Mesendoderm (in vitro differentiated cells): ENCODE results near the gene ABCB8.
A peak's percentile ranks its signal among the peaks of the same experiment; 100 is the strongest.
"Not testable (repeated sequence)": the region's sequence is repeated elsewhere in the genome, so short reads cannot be mapped to it uniquely, and the experiment has no call there.

Source experiments
- DNase-seq: peaks from one replicate; pipeline ENCODE4 v3.0.0; 2013
- H2AK5ac ChIP-seq: 2 replicates; pipeline ENCODE4 v1.6.1; 2013; ENCODE audit warnings: low read length, inconsistent platforms
- H2BK120ac ChIP-seq: 2 replicates; pipeline ENCODE4 v1.6.1; 2013; ENCODE audit warnings: low read depth, mild to moderate bottlenecking, low read length, moderate library complexity, mixed read lengths
- H2BK15ac ChIP-seq: replicated peaks from 2 replicates; pipeline ENCODE4 v1.6.1; 2013; ENCODE audit warnings: low read depth, mild to moderate bottlenecking, moderate library complexity
- H2BK5ac ChIP-seq: 2 replicates; pipeline ENCODE4 v1.6.1; 2013; ENCODE audit warnings: low read length, inconsistent platforms
- H3K18ac ChIP-seq: 2 replicates; pipeline ENCODE4 v1.6.1; 2013; ENCODE audit warnings: mild to moderate bottlenecking, low read length, mixed read lengths
- H3K23ac ChIP-seq: one replicate; pipeline ENCODE4 v1.6.1; 2013; ENCODE audit warnings: low read length
- H3K27ac ChIP-seq: 2 replicates; pipeline ENCODE4 v1.5.1; 2013; ENCODE audit warnings: low read depth, mild to moderate bottlenecking, inconsistent platforms, low read length, moderate library complexity
- H3K27me3 ChIP-seq: 2 replicates; pipeline ENCODE4 v1.6.1; 2013; ENCODE audit warnings: low read length, control low read depth, mild to moderate bottlenecking, inconsistent platforms; ENCODE audit not compliant: insufficient read depth, poor library complexity
- H3K36me3 ChIP-seq: 2 replicates; pipeline ENCODE4 v1.6.1; 2013; ENCODE audit warnings: low read length, inconsistent platforms; ENCODE audit not compliant: control insufficient read depth, insufficient read depth
- H3K4ac ChIP-seq: one replicate; pipeline ENCODE4 v1.6.1; 2013; ENCODE audit warnings: low read depth, mild to moderate bottlenecking, low read length, moderate library complexity
- H3K4me1 ChIP-seq: 2 replicates; pipeline ENCODE4 v1.6.1; 2013; ENCODE audit warnings: low read depth, low read length, inconsistent platforms; ENCODE audit not compliant: control insufficient read depth
- H3K4me2 ChIP-seq: 2 replicates; pipeline ENCODE4 v1.6.1; 2013; ENCODE audit warnings: low read length
- H3K4me3 ChIP-seq: 2 replicates; pipeline ENCODE4 v1.5.1; 2013; ENCODE audit warnings: mild to moderate bottlenecking, low read length
- H3K56ac ChIP-seq: one replicate; pipeline ENCODE4 v1.6.1; 2013; ENCODE audit warnings: low read length
- H3K79me1 ChIP-seq: 2 replicates; pipeline ENCODE4 v1.6.1; 2013; ENCODE audit warnings: low read length, inconsistent platforms
- H3K79me2 ChIP-seq: 2 replicates; pipeline ENCODE4 v1.6.1; 2013; ENCODE audit warnings: mild to moderate bottlenecking, low read length; ENCODE audit not compliant: control insufficient read depth, insufficient read depth
- H3K9ac ChIP-seq: 2 replicates; pipeline ENCODE4 v1.6.1; 2013; ENCODE audit warnings: low read length, inconsistent platforms
- H4K5ac ChIP-seq: one replicate; pipeline ENCODE4 v1.6.1; 2013; ENCODE audit warnings: low read length
- H4K8ac ChIP-seq: one replicate; pipeline ENCODE4 v1.6.1; 2013; ENCODE audit warnings: low read depth, mild to moderate bottlenecking, control low read depth, low read length, moderate library complexity
- WGBS: extraction: QIAGEN DNeasy Blood & Tissue Kit; methylation state at CpG from one replicate; pipeline ENCODE4 v1.1.7; 2013; ENCODE audit warnings: low lambda C conversion rate, missing lambda C conversion rate; ENCODE audit not compliant: insufficient coverage; ENCODE audit errors: extremely low coverage; 5-methylcytosine and 5-hydroxymethylcytosine counted together

The ABCB8 gene

DNA sequence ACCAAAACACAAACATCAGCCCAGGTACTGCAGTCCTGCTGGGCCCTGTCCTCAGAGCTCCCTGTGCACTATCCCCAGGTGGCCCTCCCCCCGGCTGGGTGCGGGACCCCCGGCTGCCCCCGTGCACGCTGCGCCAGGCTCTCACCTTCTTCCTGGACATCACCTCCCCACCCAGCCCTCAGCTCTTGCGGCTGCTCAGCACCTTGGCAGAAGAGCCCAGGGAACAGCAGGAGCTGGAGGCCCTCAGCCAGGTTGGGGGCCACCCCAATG, 18.3 kb upstream of the ABCB8 start:
- no peak overlapping the region for H2BK120ac ChIP-seq
- no peak overlapping the region for H3K4me3 ChIP-seq
- H2BK15ac ChIP-seq: no peak overlapping the region
- no peak overlapping the region for H3K4me2 ChIP-seq
- no peak overlapping the region for H4K5ac ChIP-seq
- peak overlapping the region; percentile 11 for H3K18ac ChIP-seq
- no peak overlapping the region for H3K4ac ChIP-seq
- H3K27ac ChIP-seq: no peak overlapping the region
- no peak for DNase-seq
- peak overlapping the region; percentile 6 for H2BK5ac ChIP-seq
- no peaks in the 10 kb centered on the region for H3K79me1 ChIP-seq
- H3K36me3 ChIP-seq: no peaks in the 10 kb centered on the region
- no peaks in the 10 kb centered on the region for H3K27me3 ChIP-seq
- no peak overlapping the region for H4K8ac ChIP-seq
- no CpG with 5 or more reads among the region's 7 CpGs for WGBS
- peak overlapping the region; percentile 89 for H3K56ac ChIP-seq
- H3K9ac ChIP-seq: peak overlapping the region; percentile 13
- H3K79me2 ChIP-seq: no peaks in the 10 kb centered on the region
- no peak overlapping the region for H3K23ac ChIP-seq
- H3K4me1 ChIP-seq: peaks cover 17% of the 10 kb centered on the region
- H2AK5ac ChIP-seq: no peak overlapping the region

DNA sequence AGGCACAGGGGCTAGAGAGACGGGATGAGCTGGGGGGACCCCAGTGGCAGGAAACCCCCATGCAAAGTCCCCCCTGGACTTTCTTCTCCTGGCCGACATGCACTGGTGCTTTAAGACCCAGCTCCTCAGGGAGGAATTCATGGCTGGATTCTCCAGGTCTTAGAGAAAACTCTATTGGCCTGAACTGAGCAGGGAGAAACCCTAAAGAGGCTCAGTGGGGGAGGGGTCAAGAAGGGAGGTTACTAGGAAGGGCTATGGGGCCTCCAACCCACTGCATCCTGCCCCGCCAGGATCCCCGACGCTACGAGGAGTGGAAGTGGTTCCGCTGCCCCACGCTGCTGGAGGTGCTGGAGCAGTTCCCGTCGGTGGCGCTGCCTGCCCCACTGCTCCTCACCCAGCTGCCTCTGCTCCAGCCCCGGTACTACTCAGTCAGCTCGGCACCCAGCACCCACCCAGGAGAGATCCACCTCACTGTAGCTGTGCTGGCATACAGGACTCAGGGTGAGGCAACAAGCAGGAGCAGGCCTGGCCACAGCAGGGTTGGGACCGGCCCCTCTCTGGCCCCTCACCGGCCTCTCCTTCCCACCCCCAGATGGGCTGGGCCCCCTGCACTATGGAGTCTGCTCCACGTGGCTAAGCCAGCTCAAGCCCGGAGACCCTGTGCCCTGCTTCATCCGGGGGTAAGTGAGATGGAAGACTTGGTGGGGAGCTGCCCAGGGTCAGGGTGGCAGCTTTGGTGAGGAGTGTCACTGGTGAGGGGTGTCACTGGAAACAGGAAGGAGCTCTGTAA, 17.7 kb upstream of the ABCB8 start:
- Histone ChIP-seq H2BK5ac (peak overlapping the region; percentile 78), H3K79me1 (no peaks in the 10 kb centered on the region), H2BK15ac (no peak overlapping the region), H3K79me2 (no peaks in the 10 kb centered on the region), H3K56ac (peak overlapping the region; percentile 89), H3K4me2 (peak overlapping the region; percentile 17), H2AK5ac (peak overlapping the region; percentile 40), H3K4me3 (no peak overlapping the region), H3K9ac (peak overlapping the region; percentile 68), H3K27ac (no peak overlapping the region), H3K36me3 (no peaks in the 10 kb centered on the region), H4K5ac (no peak overlapping the region), H3K4me1 (peaks cover 17% of the 10 kb centered on the region), H4K8ac (peak overlapping the region; percentile 58), H2BK120ac (no peak overlapping the region), H3K18ac (peak overlapping the region; percentile 52), H3K23ac (no peak overlapping the region), H3K4ac (peak overlapping the region; percentile 25), H3K27me3 (no peaks in the 10 kb centered on the region)
- DNase-seq: peak; percentile 85
- no CpG with 5 or more reads among the region's 18 CpGs for WGBS

DNA sequence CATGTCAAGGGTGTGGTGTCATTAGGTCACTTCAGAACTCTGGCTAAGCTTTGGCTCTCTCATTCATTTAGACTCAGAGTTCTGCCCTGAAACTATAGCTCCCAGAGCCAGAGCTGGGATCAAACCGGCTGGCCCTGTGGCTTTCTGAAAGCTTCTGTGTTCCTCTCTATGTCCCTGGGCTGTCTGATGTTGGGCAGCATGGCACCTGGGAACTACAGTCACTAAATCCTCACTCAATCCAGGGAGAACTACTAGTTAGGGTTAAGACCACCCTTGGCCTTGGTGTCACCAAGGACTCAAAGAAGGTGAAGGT, 17.2 kb upstream of the ABCB8 start:
- H3K9ac ChIP-seq: no peak overlapping the region
- WGBS: no CpG with 5 or more reads among the region's 1 CpG

DNA sequence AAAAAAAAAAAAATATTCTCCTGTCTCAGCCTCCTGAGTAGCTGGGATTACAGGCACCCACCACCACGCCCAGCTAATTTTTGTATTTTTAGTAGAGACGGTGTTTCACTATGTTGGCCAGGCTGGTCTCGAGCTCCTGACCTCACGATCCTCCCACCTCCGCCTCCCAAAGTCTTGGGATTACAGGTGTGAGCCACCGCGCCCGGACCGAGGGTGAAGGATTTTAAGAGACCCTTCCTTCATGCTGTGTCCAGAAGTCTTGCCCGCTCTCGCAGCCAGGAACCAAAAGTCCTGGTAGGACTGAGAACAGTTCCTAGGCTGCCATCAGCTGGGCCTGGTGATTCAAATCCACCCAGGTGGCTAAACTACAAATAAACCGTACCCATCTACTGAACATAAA, 16.6 kb upstream of the ABCB8 start:
- not testable (repeated sequence) for H3K4me3 ChIP-seq, H3K79me1 ChIP-seq, H2BK15ac ChIP-seq, H2BK5ac ChIP-seq, H3K4me2 ChIP-seq, H3K18ac ChIP-seq, H3K4ac ChIP-seq, H3K27ac ChIP-seq, H3K9ac ChIP-seq, H3K79me2 ChIP-seq, H2BK120ac ChIP-seq, H3K56ac ChIP-seq, DNase-seq, H4K5ac ChIP-seq, H3K36me3 ChIP-seq, H3K27me3 ChIP-seq, H2AK5ac ChIP-seq, H3K23ac ChIP-seq, H4K8ac ChIP-seq
- peaks cover 17% of the 10 kb centered on the region for H3K4me1 ChIP-seq
- no CpG with 5 or more reads among the region's 12 CpGs for WGBS

More for the DNA sequence above, 17.2 kb upstream of the ABCB8 start:
- H2BK5ac ChIP-seq: no peak overlapping the region
- H3K4me2 ChIP-seq: no peak overlapping the region
- H2AK5ac ChIP-seq: no peak overlapping the region
- no peak overlapping the region for H3K4ac ChIP-seq
- H2BK120ac ChIP-seq: no peak overlapping the region
- no peak overlapping the region for H2BK15ac ChIP-seq
- H3K56ac ChIP-seq: peak overlapping the region; percentile 89
- no peaks in the 10 kb centered on the region for H3K27me3 ChIP-seq
- no peak overlapping the region for H3K27ac ChIP-seq
- no peak overlapping the region for H4K8ac ChIP-seq
- H3K23ac ChIP-seq: no peak overlapping the region
- no peak overlapping the region for H4K5ac ChIP-seq
- H3K79me1 ChIP-seq: no peaks in the 10 kb centered on the region
- no peaks in the 10 kb centered on the region for H3K79me2 ChIP-seq
- H3K18ac ChIP-seq: no peak overlapping the region
- DNase-seq: no peak
- peaks cover 17% of the 10 kb centered on the region for H3K4me1 ChIP-seq
- no peak overlapping the region for H3K4me3 ChIP-seq
- H3K36me3 ChIP-seq: no peaks in the 10 kb centered on the region

DNA sequence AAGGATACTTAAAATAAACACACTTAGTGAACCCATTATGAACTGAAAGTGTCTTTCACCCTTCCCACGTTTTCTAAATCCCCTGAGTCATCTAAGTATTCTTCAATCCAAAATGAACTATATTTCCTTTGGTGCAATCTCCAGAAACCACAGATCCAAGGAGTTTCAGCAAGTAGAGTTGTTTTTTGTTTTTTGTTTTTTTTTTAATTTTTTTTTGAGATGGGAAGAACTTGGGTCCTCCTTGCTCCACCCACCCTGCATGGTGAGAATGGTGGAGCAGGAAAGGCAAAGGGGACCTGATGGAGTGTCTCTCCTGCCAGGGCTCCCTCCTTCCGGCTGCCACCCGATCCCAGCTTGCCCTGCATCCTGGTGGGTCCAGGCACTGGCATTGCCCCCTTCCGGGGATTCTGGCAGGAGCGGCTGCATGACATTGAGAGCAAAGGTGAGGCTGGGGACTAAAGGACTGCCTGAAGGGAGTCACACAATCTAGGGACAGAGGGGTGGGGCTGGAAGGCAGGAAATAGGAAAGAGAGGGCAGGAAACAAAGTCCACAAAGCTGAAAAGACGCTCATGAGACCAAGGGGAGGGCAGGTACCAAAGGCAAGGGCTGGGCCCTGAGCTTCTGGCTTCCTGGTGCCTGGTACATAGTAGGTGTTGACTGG, 16.1 kb upstream of the ABCB8 start:
- no CpG with 5 or more reads among the region's 6 CpGs for WGBS
- Histone ChIP-seq H3K4me2 (no peak overlapping the region), H3K4ac (no peak overlapping the region), H3K79me2 (no peaks in the 10 kb centered on the region), H3K27me3 (no peaks in the 10 kb centered on the region), H4K8ac (no peak overlapping the region), H3K27ac (no peak overlapping the region), H3K36me3 (no peaks in the 10 kb centered on the region), H2BK120ac (no peak overlapping the region), H2BK15ac (no peak overlapping the region), H4K5ac (no peak overlapping the region), H3K4me1 (peaks cover 17% of the 10 kb centered on the region), H3K56ac (no peak overlapping the region), H2BK5ac (no peak overlapping the region), H3K9ac (peak overlapping the region; percentile 38), H3K23ac (no peak overlapping the region), H2AK5ac (no peak overlapping the region), H3K4me3 (no peak overlapping the region), H3K79me1 (no peaks in the 10 kb centered on the region), H3K18ac (no peak overlapping the region)
- no peak for DNase-seq
